ENCODE measurements around the gene RNF128. TPM values are rescaled to one million over a fixed set of nuclear protein-coding genes. Genes with fewer than 3 reads are reported as not detected.
"Not testable (repeated sequence)": the region's sequence is repeated elsewhere in the genome, so short reads cannot be mapped to it uniquely, and the experiment has no call there.

The RNF128 gene
- total RNA-seq, 2 donors from 2014 or later = not detected

GRCh38 chrX:106811131-106811910 is 84.8 kb downstream of the RNF128 start:
- Mint-ChIP-seq H3K36me3 (no peaks in the 10 kb centered on the region), H3K9me3 (no peaks in the 10 kb centered on the region), H3K27ac (no peak overlapping the region)
- no peak for ATAC-seq
- no peak for DNase-seq (ENCODE audit: low spot score in 2 of 2)

DNA sequence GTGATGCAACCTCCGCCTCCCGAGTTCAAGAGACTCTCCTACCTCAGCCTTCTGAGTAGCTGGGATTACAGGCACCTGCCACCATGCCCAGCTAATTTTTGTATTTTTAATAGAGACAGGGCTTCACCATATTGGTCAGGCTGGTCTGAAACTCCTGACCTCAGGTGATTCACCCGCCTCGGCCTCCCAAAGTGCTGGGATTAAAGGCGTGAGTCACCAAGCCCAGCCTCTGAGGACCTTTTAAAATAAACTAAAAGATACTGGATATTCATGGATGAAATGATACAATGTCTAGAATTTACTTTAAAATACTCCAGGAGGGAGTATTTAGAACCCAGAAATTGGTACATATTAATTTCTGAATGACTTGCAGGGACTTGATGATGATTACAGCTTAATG is 86.4 kb downstream of the RNF128 start:
- not testable (repeated sequence) for ATAC-seq, H3K9me3 Mint-ChIP-seq

DNA sequence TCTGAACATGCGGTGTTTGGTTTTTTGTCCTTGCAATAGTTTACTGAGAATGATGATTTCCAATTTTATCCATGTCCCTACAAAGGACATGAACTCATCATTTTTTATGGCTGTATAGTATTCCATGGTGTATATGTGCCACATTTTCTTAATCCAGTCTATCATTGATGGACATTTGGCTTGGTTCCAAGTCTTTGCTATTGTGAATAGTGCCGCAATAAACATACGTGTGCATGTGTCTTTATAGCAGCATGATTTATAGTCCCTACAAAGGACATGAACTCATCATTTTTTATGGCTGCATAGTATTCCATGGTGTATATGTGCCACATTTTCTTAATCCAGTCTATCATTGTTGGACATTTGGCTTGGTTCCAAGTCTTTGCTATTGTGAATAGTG is 87.6 kb downstream of the RNF128 start:
- not testable (repeated sequence) for DNase-seq (ENCODE audit: low spot score in 2 of 2); H3K9me3 Mint-ChIP-seq; H3K36me3 Mint-ChIP-seq; H3K27ac Mint-ChIP-seq; ATAC-seq

More for the DNA sequence above, 86.4 kb downstream of the RNF128 start:
- not testable (repeated sequence) for DNase-seq (ENCODE audit: low spot score in 2 of 2); H3K27ac Mint-ChIP-seq; H3K36me3 Mint-ChIP-seq

Other genes starting within 250 kb of the RNF128 start
- gene RADX, start 114.7 kb upstream of the RNF128 start, total RNA-seq = 10 to 100 TPM; 12.0 to 12.1 TPM
- 1 to 10 TPM in 1 of 2 donors, under 1 TPM in 1; 0.18 to 2.3 TPM for gene TBC1D8B, start 76.0 kb downstream of the RNF128 start, total RNA-seq
- not detected for gene RIPPLY1, start 176.6 kb downstream of the RNF128 start, total RNA-seq
- gene CLDN2, start 193.7 kb downstream of the RNF128 start, total RNA-seq = not detected